Measurements from ENCODE around the gene IGFN1. TPM values are rescaled to one million over a fixed set of nuclear protein-coding genes. Genes with fewer than 3 reads are reported as not detected.

IGFN1 gene
- polyA plus RNA-seq, 1 donor from 2014 or later: not detected

DNA sequence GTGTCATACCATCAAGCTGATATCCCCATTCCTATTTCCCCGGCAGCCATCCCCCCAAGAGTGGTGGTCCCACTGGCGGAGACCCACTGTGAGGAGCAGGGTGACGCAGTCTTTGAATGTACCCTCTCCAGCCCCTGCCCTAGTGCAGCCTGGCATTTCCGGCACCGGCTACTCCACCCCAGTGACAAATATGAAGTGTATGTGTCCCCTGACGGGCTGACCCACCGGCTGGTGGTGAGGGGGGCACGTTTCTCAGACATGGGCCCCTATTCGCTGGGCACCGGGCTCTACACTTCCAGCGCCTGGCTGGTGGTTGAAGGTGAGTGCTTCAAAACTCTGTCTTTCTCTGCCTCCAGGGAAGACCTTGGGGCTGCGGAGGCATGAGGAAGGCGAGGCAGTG lies 14.4 kb downstream of the IGFN1 start:
- Histone ChIP-seq H3K79me2 (replicated peaks; ENCODE audit: insufficient read depth, low read length) (no peaks in the 10 kb centered on the region), H3K27ac (ENCODE audit: low read length) (no peak overlapping the region), H3F3A (ENCODE audit: insufficient read depth, low read length, poor library complexity, severe bottlenecking) (no peaks in the 10 kb centered on the region), H3K9me3 (ENCODE audit: low read length) (no peaks in the 10 kb centered on the region), H3K4me3 (ENCODE audit: low read length) (no peak overlapping the region), H3K36me3 (ENCODE audit: insufficient read depth, low read length) (no peaks in the 10 kb centered on the region), H4K20me1 (ENCODE audit: insufficient read depth) (no peaks in the 10 kb centered on the region), H3K4me2 (ENCODE audit: low read length) (no peak overlapping the region), H3K9ac (ENCODE audit: low read length) (no peak overlapping the region), H3K27me3 (ENCODE audit: insufficient read depth, low read depth, low read length) (no peaks in the 10 kb centered on the region), H2AFZ (ENCODE audit: low read depth, low read length) (no peak overlapping the region), H3K9me2 (ENCODE audit: insufficient read depth, low read length) (no peaks in the 10 kb centered on the region)
- TF ChIP-seq REST (IDR thresholded peaks at IDR 0.05; ENCODE audit: borderline replicate concordance) (no peak), CTCF (IDR thresholded peaks at IDR 0.05; ENCODE audit: poor library complexity, severe bottlenecking) (no peak), EP300 (conservative IDR thresholded peaks at IDR 0.05; ENCODE audit: poor library complexity, severe bottlenecking) (no peak), RAD21 (conservative IDR thresholded peaks at IDR 0.05) (no peak)

DNA sequence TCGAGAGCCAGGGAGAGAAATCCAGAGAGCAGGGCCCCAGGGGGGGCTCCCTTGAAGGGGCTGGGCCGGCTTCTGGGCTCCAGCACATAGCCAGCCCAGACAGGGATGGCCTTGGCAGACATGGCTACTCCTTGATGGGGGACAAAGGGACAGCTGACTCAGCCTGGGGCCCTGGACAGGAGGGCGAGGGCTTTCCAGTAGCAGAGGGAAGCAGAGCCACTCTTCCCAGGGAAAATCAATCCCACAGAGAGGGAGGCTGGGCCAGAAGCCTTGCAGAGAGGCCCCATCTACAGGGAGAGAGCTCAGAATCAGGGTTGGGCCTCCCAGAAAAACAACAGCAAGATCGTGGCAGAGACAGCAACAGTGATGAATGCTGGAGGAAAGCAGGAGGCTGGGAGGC lies 15.6 kb downstream of the IGFN1 start:
- H3K4me3 ChIP-seq (ENCODE audit: low read length): no peak overlapping the region

More for the DNA sequence above, 15.6 kb downstream of the IGFN1 start:
- Histone ChIP-seq H3K9me2 (ENCODE audit: insufficient read depth, low read length) (no peaks in the 10 kb centered on the region), H3F3A (ENCODE audit: insufficient read depth, low read length, poor library complexity, severe bottlenecking) (no peaks in the 10 kb centered on the region), H3K9ac (ENCODE audit: low read length) (no peak overlapping the region), H4K20me1 (ENCODE audit: insufficient read depth) (no peaks in the 10 kb centered on the region), H3K4me2 (ENCODE audit: low read length) (no peak overlapping the region), H3K9me3 (ENCODE audit: low read length) (no peaks in the 10 kb centered on the region), H3K27me3 (ENCODE audit: insufficient read depth, low read depth, low read length) (no peaks in the 10 kb centered on the region), H3K36me3 (ENCODE audit: insufficient read depth, low read length) (no peaks in the 10 kb centered on the region), H3K79me2 (replicated peaks; ENCODE audit: insufficient read depth, low read length) (no peaks in the 10 kb centered on the region), H3K27ac (ENCODE audit: low read length) (no peak overlapping the region), H2AFZ (ENCODE audit: low read depth, low read length) (no peak overlapping the region)
- TF ChIP-seq SMC3 (conservative IDR thresholded peaks at IDR 0.05; ENCODE audit: poor library complexity) (no peak), RAD21 (conservative IDR thresholded peaks at IDR 0.05) (no peak), REST (IDR thresholded peaks at IDR 0.05; ENCODE audit: borderline replicate concordance) (no peak)
